Panc1 (cell line): Measurements from ENCODE around the gene DSCAM.

Experiments used
- POLR2AphosphoS5 ChIP-seq: IDR thresholded peaks from 2 replicates; pipeline ENCODE4 v1.6.1; 2012; ENCODE audit warnings: mild to moderate bottlenecking, low read depth, low read length, moderate library complexity
- TF ChIP-seq, protein P1 (sequence below): fragments of 450-650 bp; IDR thresholded peaks from 2 replicates; pipeline ENCODE4 v1.5.1; 2017; ENCODE audit warnings: mild to moderate bottlenecking

DNA sequence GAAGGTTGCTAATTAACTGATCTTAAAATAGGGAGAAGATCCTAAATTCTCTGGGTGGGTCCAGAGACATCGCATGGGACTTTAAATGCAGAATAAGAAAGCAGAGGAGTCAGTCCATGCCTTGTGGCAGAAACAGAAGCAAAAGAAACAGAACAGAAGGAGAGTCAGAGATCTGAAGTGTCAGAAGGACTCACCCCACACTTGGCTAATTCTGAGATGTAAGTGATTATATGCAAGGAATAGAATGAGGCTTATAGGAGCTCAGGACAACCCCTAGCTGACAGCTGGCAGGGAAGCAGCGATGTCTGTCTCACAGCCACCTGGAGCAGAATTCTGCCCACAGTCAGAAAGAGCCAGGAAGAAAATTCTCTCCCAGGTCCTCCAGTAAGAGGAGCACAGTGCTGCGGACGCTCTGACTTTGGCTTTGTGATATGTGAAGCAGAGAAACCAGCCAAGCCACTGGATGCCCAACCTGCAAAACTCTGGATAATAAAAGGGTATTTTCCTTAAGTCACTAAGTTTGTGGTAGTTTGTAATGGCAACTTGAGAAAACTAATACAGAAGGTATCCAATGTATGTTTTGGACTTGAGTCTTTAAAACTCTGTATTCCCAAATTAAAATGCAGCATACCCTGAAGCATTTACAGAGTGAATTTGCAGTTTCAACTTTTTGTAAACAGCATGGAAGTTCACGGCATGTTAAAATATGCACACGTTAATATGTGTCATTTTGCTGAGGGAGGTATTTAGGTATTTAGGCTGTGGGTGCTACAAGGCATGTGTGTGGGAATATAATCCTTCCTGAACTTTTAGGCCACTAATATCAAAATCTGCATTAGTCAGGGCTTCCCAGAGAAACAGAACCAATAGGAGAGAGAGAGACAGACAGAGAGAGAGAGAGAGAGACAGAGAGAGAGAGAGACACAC is 591.2 kb downstream of the DSCAM start:
- TF ChIP-seq, protein P1, sequence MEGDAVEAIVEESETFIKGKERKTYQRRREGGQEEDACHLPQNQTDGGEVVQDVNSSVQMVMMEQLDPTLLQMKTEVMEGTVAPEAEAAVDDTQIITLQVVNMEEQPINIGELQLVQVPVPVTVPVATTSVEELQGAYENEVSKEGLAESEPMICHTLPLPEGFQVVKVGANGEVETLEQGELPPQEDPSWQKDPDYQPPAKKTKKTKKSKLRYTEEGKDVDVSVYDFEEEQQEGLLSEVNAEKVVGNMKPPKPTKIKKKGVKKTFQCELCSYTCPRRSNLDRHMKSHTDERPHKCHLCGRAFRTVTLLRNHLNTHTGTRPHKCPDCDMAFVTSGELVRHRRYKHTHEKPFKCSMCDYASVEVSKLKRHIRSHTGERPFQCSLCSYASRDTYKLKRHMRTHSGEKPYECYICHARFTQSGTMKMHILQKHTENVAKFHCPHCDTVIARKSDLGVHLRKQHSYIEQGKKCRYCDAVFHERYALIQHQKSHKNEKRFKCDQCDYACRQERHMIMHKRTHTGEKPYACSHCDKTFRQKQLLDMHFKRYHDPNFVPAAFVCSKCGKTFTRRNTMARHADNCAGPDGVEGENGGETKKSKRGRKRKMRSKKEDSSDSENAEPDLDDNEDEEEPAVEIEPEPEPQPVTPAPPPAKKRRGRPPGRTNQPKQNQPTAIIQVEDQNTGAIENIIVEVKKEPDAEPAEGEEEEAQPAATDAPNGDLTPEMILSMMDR = no peak
- no peak for TF ChIP-seq POLR2AphosphoS5
